ENCODE measurements around the gene FKBP8.

DNA sequence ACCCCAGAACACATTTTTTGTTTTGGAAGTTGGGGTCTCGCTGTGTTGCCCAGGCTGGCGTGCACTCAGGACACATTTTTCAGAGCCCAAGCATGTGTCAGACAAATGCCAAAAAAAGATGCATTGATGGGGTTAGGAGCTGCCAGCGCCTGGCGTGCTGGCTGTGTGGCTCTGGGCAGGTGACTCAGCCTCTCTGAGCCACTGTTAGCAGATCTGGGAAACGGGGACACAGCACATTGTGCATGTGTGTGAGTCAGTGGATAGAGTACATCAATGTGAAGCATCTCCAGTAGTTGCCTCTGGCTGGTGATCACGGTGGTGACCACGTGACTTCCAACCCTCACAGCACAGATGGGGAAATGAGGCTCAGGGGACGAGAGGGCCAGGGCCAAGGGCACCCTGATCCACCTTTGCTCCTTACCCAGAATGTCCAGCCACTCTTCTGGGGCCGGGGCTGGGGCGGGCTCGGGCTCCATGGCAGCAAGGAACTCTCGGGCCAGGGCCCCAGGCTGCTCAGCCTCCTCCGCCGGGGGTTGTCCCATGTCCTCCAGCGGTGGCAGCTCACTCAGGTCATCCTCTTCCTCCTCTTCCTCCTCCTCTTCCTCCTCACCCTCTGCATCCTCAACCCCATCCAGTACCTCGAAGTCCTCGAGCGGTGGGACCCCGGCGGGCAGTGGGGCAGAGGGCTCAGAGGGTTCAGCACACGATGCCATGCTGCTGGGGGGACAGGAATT, 1.9 kb downstream of the FKBP8 start:
- TF ChIP-seq CTCF (IDR thresholded peaks at IDR 0.05; ENCODE audit: low read depth, low read length) = no peak
- TF ChIP-seq EZH2phosphoT487 (IDR thresholded peaks at IDR 0.05; ENCODE audit: low read depth) = no peak
